Activated naive CD4-positive, alpha-beta T cell treated with anti-CD3 and anti-CD28 coated beads, Interleukin-2, amount 50 U/mL, for 72 hours (primary cell): ENCODE measurements around the gene VDAC1. TPM values are rescaled to one million over a fixed set of nuclear protein-coding genes. Genes with fewer than 3 reads are reported as not detected.
"Not testable (repeated sequence)": the region's sequence is repeated elsewhere in the genome, so short reads cannot be mapped to it uniquely, and the experiment has no call there.

Experiments
- ATAC-seq, 2 donors: fragments of 150-1000 bp; cut with Tn5 transposase; 2 replicates each; pipeline ENCODE4 v1.10.0; 2021; ENCODE audit warnings: mild to moderate bottlenecking in 2 of 2, moderate library complexity in 2 of 2
- DNase-seq, 2 donors: peaks; one replicate each; pipeline ENCODE4 v3.0.0; 2021 to 2022; ENCODE audit warnings: low spot score in 2 of 2
- H3K27ac Mint-ChIP-seq, 2 donors: one replicate each; pipeline ENCODE4 v1.8.0; 2022; ENCODE audit warnings: mild to moderate bottlenecking in 2 of 2, mixed read lengths in 2 of 2
- H3K36me3 Mint-ChIP-seq, 2 donors: one replicate each; pipeline ENCODE4 v1.8.0; 2022; ENCODE audit warnings: mixed read lengths in 2 of 2
- H3K9me3 Mint-ChIP-seq, 2 donors: one replicate each; pipeline ENCODE4 v1.8.0; 2022; ENCODE audit warnings: mixed read lengths in 2 of 2
- total RNA-seq, 2 donors: library from RNA; stranded (reverse); gene quantifications; one replicate each; pipeline ENCODE4 v1.2.3, GENCODE V29; 2022

The VDAC1 gene
- total RNA-seq, 2 donors from 2014 or later, result 289 to 522 TPM

DNA sequence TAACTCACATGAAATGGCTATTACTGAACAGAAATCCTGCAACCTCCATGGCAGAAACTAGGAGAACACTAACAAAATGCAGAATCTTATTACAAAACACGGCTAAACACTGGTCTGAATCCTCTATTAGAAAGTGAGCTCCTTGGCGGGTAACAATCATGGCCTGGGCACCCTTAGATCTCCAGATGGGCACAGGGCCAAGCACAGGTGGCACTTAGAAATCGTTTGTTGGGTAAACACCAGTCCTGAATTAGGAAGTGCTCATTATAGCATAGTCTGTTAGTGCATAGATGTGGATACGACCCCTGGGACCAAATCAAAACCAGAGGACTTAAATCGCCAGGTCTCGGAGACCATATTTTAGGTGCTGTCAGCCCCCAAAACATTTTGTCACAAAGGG is 14.4 kb downstream of the VDAC1 start:
- DNase-seq, result no peak
- no peak for ATAC-seq
- Mint-ChIP-seq H3K36me3 (peaks cover 11 to 39% of the 10 kb centered on the region in 2 donors), H3K9me3 (no peaks in the 10 kb centered on the region), H3K27ac (no peak overlapping the region)

DNA sequence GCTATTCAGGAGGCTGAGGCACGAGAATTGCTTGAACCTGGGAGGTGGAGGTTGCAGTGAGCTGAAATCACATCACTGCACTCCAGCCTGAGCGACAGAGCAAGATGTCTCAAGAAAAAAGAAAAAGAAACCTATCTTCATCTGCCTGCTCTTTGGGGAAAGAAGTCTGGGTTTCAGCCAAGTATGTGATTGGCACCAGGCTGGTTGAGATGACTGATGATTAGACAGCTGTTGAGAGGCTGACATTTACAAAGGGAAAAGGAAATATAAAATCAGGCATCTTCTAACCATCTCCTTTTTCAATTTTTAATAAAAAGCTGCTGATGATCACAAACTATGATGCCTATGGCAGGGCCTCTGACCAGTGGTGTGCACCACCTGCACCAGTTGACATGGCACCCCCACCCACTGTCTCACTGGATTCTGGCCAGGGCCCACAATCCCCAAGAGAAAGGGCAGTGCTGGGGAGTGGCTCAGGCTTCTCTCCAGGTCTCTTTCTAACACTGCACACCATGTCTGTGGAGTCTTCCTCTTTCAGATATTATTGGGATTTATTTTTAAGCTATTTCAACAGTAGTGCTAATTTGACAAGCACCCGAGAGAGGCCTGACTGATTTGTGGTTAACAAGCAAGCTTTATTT is 19.1 kb downstream of the VDAC1 start:
- ATAC-seq (no peak), DNase-seq (no peak)
- Mint-ChIP-seq H3K27ac (peak overlapping the region in 1 of 2 donors; percentile 74), H3K36me3 (peaks cover 11 to 39% of the 10 kb centered on the region in 2 donors), H3K9me3 (no peaks in the 10 kb centered on the region)

GRCh38 chr5:133983674-133984073 is 21.1 kb downstream of the VDAC1 start:
- Mint-ChIP-seq H3K27ac (peak overlapping the region in 1 of 2 donors; percentile 78), H3K9me3 (no peaks in the 10 kb centered on the region), H3K36me3 (peaks cover 5 to 25% of the 10 kb centered on the region in 2 donors)
- ATAC-seq, result no peak
- no peak for DNase-seq

DNA sequence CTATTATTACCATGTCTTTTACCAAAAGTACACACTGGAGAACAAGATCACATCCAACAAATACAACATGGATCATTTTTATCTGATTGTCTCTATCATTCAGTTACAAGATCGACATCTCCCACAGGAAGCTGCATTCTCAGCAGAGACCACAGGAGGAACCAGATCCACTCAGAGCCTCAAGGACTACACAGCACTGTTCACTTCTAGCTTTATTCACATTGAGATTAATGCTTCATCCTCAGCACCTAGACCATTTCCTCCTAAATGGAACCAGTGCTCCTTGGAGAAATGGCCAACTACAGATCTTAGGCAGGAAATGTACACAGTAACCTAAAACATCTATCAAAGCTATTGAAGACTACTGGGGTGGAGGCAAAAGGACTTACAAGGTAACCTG is 23.1 kb downstream of the VDAC1 start:
- ATAC-seq, result no peak
- Mint-ChIP-seq H3K9me3 (no peaks in the 10 kb centered on the region), H3K36me3 (peaks cover 0 to 24% of the 10 kb centered on the region in 2 donors), H3K27ac (peak overlapping the region in 1 of 2 donors; percentile 62)
- no peak for DNase-seq

- no peak for DNase-seq
- no peak for ATAC-seq
- Mint-ChIP-seq H3K27ac (no peak overlapping the region), H3K36me3 (peaks cover 5 to 21% of the 10 kb centered on the region in 2 donors), H3K9me3 (no peaks in the 10 kb centered on the region)
Observed at GRCh38 chr5:133980652-133981051, 24.1 kb downstream of the VDAC1 start.

- DNase-seq (no peak), ATAC-seq (no peak)
- H3K36me3 Mint-ChIP-seq, result peaks cover 8 to 27% of the 10 kb centered on the region in 2 donors
- H3K9me3 Mint-ChIP-seq, result no peaks in the 10 kb centered on the region
- H3K27ac Mint-ChIP-seq, result peak overlapping the region in 1 of 2 donors; percentile 96
Observed at GRCh38 chr5:133978943-133979342, 25.8 kb downstream of the VDAC1 start.

- ATAC-seq, result peak; percentile 8 to 66
- no peak for DNase-seq
- peaks cover 8 to 25% of the 10 kb centered on the region in 2 donors for H3K36me3 Mint-ChIP-seq
- H3K9me3 Mint-ChIP-seq, result no peaks in the 10 kb centered on the region
- H3K27ac Mint-ChIP-seq, result peak overlapping the region; percentile 83 to 96
Observed at GRCh38 chr5:133977858-133978257, 26.9 kb downstream of the VDAC1 start.

- DNase-seq (no peak), ATAC-seq (peak; percentile 59 to 85)
- peak overlapping the region; percentile 83 to 96 for H3K27ac Mint-ChIP-seq
- no peaks in the 10 kb centered on the region for H3K9me3 Mint-ChIP-seq
- H3K36me3 Mint-ChIP-seq, result peaks cover 8 to 25% of the 10 kb centered on the region in 2 donors
Observed at GRCh38 chr5:133977161-133977787, 27.5 kb downstream of the VDAC1 start.

DNA sequence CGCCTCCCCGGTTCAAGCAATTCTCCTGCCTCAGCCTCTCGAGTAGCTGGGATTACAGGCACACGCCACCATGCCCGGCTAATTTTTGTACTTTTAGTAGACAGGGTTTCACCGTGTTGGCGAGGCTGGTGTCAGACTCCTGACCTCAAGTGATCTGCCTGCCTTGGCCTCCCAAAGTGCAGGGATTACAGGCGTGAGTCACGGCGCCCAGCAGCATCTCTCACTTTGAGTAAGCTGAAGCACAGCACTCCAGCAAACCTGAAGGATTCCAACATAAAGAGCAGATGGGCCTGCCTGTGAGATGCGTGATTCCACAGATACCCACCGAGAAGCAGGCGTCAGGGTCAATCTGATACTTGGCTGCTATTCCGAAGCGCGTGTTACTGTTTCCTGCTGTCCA is 29.2 kb downstream of the VDAC1 start:
- peaks cover 8 to 25% of the 10 kb centered on the region in 2 donors for H3K36me3 Mint-ChIP-seq
- peak overlapping the region in 1 of 2 donors; percentile 87 for H3K27ac Mint-ChIP-seq
- DNase-seq, result not testable (repeated sequence)

DNA sequence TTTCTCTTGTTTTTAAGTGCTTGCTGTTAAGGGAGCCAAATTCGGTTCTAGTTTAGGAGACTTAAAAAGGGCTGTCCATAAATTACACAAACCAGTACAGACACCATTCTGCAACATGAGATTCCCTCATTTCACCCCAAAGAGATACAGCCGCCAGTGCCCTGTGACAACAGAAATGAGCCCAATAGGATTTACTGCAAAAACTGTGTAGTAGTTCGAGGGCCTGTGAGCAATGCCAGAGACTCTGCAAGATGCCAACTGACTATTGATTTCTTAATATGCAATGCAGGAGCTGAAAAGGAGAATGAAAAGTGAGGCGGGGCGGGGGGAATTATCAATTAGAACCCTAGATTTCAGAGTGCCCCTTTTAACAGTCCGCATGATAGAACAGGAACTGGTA is 30.6 kb downstream of the VDAC1 start:
- ATAC-seq (no peak), DNase-seq (no peak)
- Mint-ChIP-seq H3K9me3 (no peaks in the 10 kb centered on the region), H3K27ac (peak overlapping the region in 1 of 2 donors; percentile 50), H3K36me3 (peaks cover 8 to 34% of the 10 kb centered on the region in 2 donors)

More for the DNA sequence above, 29.2 kb downstream of the VDAC1 start:
- not testable (repeated sequence) for H3K9me3 Mint-ChIP-seq, ATAC-seq

DNA sequence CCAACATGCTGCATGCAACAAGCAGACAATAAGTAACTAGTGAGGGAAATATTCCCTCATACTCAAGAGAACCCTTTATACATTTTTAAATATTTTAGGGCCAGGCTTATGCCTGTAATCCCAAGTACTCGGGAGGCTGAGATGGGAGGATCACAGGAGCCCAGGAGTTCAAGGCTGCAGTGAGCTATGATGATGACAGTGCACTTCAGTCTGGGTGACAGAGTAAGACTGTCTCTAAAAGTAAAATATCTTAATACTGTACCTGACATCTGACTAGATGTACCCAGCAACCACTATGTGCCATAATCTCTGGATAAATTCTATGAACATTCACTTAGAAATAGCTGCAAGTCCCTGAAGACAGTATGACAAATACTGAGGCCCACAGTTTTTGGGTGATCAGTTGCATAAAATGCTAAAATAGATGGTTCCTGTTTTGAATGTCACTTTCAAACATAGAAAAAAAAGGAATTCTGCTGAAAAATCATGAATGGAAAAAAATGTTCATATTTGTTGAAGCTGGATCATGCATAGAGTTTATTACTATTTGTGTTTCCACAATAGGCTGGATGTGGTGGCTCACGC is 34.4 kb downstream of the VDAC1 start:
- ATAC-seq, result no peak
- no peaks in the 10 kb centered on the region for H3K9me3 Mint-ChIP-seq
- no peak for DNase-seq

DNA sequence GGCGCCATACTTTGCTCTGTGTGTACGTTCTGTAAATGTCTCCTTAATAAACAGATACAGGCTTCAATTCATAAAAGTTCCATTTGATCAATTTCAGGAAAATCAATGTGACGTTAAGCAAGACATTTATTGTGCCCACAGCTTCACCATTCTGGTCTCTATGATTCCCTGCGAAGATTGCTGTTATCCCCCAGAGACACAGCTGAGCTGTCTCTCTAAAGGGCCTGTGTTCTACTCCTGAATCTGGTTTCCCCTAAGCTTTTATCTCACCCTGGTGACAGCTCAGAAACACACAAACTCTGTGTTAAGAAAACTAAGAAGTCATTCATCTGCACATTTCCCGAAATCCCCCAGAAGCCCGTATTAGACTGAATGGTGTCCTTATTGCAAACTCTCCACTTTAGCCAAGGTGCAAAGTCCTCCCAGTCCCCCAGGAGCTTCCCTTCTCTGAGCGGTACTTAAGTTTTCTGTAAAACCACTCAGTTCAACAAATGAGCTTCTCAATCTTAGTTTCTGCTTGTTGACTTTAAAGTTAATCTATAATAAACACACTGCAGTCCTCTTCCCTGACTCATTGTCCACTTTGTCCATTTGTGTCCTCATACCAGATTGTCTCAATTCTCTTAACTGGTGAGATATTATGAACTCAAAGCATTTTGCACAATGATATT is 35.0 kb downstream of the VDAC1 start:
- ATAC-seq (no peak), DNase-seq (no peak)
- Mint-ChIP-seq H3K27ac (peak overlapping the region; percentile 86 to 96), H3K36me3 (peaks cover 14 to 41% of the 10 kb centered on the region in 2 donors), H3K9me3 (peaks cover 0 to 4% of the 10 kb centered on the region in 2 donors)

More for the DNA sequence above, 34.4 kb downstream of the VDAC1 start:
- H3K27ac Mint-ChIP-seq, result peak overlapping the region; percentile 86 to 96
- peaks cover 15 to 35% of the 10 kb centered on the region in 2 donors for H3K36me3 Mint-ChIP-seq

GRCh38 chr5:133968204-133968980 is 36.4 kb downstream of the VDAC1 start, which contains the start of gene C5orf15:
TSS of gene C5orf15 (minus strand) at chr5:133968625. CDS start at chr5:133968584, 41 bp downstream.
- peak; percentile 86 to 92 for DNase-seq
- H3K9me3 Mint-ChIP-seq, result peaks cover 0 to 10% of the 10 kb centered on the region in 2 donors
- peaks cover 14 to 41% of the 10 kb centered on the region in 2 donors for H3K36me3 Mint-ChIP-seq
- peak; percentile 99 for ATAC-seq
- H3K27ac Mint-ChIP-seq, result peak within 1 kb of the TSS; percentile 96 to 98

DNA sequence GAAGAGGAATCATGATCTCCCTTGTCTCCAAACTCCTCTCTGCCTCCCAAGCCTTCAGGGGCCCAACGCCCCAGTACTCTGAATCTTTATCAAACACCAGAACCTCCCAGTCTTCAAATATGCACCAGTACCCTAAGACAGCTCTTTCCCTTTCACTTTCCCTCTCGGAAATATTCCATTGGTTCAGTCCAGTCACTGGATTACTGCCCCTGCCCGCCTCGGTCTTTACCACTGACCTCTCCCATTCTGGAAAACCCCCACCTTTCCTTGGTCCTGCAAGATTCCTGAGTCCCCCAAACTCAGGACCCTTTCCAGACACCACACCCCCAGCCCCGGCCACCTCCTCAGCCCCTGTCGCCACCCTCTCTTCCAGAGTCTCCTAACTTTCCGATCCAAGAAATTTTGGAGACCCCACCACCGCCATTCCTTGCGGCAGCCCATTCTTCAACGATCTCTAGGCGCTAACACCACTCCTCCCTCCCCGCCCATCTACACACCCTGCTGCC is 37.0 kb downstream of the VDAC1 start:
- DNase-seq, result no peak
- peaks cover 0 to 16% of the 10 kb centered on the region in 2 donors for H3K9me3 Mint-ChIP-seq
- H3K36me3 Mint-ChIP-seq, result peaks cover 14 to 47% of the 10 kb centered on the region in 2 donors
- ATAC-seq, result peak in 1 of 2 donors; percentile 7
- H3K27ac Mint-ChIP-seq, result peak overlapping the region; percentile 96 to 98

DNA sequence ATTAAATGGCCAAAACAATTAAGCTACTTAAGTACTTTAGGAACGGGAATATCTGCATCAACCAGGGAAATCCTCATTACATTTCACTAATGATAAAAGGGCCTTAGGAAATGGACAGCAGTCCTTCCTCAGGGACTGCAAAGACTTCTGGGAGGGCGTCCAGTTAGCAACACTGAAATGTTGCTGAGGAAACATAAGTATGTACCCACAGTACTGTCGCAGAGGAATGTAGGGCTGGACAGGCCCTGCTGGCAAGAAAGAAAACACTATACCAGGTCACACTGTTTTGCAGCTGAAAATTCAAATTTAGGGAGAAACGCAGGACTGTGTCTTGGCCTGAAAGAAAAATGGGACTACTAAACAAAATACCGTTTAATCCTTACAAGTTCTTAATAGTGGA is 37.7 kb downstream of the VDAC1 start:
- Mint-ChIP-seq H3K9me3 (peaks cover 0 to 20% of the 10 kb centered on the region in 2 donors), H3K27ac (peak overlapping the region; percentile 65 to 96), H3K36me3 (peaks cover 14 to 50% of the 10 kb centered on the region in 2 donors)
- ATAC-seq, result no peak
- no peak for DNase-seq

- H3K36me3 Mint-ChIP-seq, result peaks cover 14 to 50% of the 10 kb centered on the region in 2 donors
- H3K27ac Mint-ChIP-seq, result no peak overlapping the region
- peaks cover 0 to 20% of the 10 kb centered on the region in 2 donors for H3K9me3 Mint-ChIP-seq
- DNase-seq (no peak), ATAC-seq (no peak)
Observed at GRCh38 chr5:133966090-133966489, 38.7 kb downstream of the VDAC1 start.
